ENCODE measurements around the gene COTL1.

COTL1 gene

DNA sequence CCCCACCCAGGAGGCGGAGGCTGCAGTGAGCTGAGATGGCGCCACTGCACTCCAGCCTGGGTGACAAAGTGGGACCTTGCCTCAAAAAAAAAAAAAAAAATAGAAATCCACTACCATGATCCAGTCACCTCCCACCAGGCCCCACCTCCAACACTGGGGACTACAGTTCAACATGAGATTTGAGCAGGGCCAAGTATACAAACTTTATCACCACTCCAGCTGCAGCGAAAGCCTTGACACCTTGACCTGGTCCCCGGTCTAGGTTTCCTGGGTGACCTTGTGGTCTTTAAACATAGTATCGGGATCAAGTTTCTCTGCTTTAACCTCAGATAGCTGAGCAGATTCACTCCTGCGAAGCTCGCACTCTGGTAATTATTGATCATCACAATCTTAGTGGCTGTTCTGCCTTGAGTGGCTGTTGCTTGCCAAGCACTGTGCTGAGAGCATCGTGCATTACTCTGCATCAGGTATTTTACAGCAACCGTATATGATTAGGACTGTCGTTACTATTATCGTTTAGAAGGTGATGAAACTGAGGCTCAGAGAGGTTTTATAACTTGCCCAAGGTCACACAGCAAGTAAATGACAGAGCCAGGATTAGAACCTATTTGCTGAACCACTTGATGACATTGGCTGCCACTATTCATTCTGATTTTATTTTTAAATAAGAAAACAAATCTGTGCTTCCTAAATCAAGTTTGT, 63.1 kb downstream of the COTL1 start:
- TF ChIP-seq, protein P1, sequence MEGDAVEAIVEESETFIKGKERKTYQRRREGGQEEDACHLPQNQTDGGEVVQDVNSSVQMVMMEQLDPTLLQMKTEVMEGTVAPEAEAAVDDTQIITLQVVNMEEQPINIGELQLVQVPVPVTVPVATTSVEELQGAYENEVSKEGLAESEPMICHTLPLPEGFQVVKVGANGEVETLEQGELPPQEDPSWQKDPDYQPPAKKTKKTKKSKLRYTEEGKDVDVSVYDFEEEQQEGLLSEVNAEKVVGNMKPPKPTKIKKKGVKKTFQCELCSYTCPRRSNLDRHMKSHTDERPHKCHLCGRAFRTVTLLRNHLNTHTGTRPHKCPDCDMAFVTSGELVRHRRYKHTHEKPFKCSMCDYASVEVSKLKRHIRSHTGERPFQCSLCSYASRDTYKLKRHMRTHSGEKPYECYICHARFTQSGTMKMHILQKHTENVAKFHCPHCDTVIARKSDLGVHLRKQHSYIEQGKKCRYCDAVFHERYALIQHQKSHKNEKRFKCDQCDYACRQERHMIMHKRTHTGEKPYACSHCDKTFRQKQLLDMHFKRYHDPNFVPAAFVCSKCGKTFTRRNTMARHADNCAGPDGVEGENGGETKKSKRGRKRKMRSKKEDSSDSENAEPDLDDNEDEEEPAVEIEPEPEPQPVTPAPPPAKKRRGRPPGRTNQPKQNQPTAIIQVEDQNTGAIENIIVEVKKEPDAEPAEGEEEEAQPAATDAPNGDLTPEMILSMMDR (IDR thresholded peaks at IDR 0.05; ENCODE audit: unreplicated experiment in 3 of 3), result no peak
- Mint-ChIP-seq H3K27ac (no peak overlapping the region), H3K27me3 (ENCODE audit: low read depth) (peaks cover 30% of the 10 kb centered on the region), H3K4me3 (no peak overlapping the region), H3K9me3 (no peaks in the 10 kb centered on the region), H3K36me3 (ENCODE audit: low read depth) (no peaks in the 10 kb centered on the region), H3K4me1 (peaks cover 7% of the 10 kb centered on the region)

DNA sequence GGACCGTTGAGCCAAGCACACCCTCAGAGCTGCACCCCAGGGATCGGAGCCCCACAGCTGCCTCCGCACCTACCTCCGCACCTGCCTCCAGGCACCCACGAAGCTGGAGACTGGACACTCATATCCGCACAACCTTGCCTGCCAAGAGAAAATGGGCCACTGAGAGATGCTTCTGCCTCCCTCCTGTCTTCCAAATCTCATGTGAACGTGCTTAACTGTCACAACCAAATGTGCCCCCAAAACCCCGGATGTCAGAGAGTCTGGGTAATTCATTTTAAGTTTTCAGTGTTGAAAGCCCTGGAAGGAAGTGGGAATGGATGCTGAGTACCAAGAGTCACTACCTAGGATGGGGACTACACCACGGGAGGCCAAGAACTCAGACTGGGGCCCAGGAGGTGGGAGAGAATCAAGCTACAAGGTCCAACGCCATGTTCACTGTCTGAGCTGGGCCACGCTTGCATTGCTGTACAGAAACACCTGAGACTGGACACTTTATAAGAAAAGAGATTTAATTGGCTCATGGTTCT, 63.9 kb downstream of the COTL1 start:
- H3K27me3 Mint-ChIP-seq (ENCODE audit: low read depth), result peaks cover 30% of the 10 kb centered on the region
- TF ChIP-seq, protein P1 (IDR thresholded peaks at IDR 0.05; ENCODE audit: unreplicated experiment in 3 of 3), result no peak
- peak overlapping the region in 1 of 3 experiments; percentile 12 for H3K4me3 Mint-ChIP-seq
- no peaks in the 10 kb centered on the region for H3K36me3 Mint-ChIP-seq (ENCODE audit: low read depth)
- peaks cover 14% of the 10 kb centered on the region for H3K4me1 Mint-ChIP-seq
- H3K27ac Mint-ChIP-seq, result no peak overlapping the region
- H3K9me3 Mint-ChIP-seq, result no peaks in the 10 kb centered on the region

DNA sequence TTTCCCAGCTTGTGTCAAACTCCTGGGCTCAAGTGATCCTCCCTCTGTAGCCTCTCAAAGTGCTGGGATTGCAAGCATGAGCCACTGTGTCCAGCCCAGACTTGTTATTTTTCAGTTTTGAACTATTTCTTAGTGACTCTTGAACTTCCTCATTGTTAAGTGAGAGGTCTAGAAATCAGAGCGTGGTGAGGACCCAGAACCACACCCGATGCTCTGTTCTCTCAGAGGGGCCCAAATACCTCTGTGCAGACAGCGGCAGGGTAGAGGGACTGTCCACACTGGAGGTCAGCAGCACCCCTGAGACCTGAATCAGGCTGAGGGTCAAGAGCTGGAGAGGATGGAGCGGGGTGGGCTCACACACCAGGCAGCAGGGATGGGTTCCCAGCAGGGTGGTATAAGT, 65.7 kb downstream of the COTL1 start:
- Mint-ChIP-seq H3K36me3 (ENCODE audit: low read depth) (no peaks in the 10 kb centered on the region), H3K9me3 (no peaks in the 10 kb centered on the region), H3K4me1 (peaks cover 20% of the 10 kb centered on the region), H3K4me3 (no peak overlapping the region), H3K27me3 (ENCODE audit: low read depth) (peaks cover 35% of the 10 kb centered on the region), H3K27ac (no peak overlapping the region)
- TF ChIP-seq, protein P1 (IDR thresholded peaks at IDR 0.05; ENCODE audit: unreplicated experiment in 3 of 3), result no peak

DNA sequence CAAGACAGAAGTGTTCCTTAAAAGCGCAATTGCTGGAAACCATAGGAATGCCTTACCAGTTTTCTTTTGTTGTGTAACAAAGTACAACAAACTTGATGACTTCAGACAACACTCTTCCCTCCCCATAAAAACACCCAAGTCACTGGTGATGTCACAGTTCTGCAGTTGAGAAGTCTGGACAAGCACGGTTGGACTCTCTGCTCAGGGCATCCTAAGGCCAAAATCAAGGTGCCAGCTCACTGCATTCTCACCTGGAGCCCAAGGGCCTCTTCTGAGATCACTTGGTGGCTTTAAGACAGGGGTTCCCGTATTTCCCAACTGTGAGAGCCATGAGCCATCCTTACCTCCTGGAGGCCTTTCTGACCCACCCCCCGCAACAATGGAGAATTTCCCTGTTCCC, 67.8 kb downstream of the COTL1 start:
- Mint-ChIP-seq H3K27ac (no peak overlapping the region), H3K4me1 (peaks cover 33% of the 10 kb centered on the region), H3K27me3 (ENCODE audit: low read depth) (peaks cover 42% of the 10 kb centered on the region), H3K4me3 (no peak overlapping the region), H3K9me3 (no peaks in the 10 kb centered on the region), H3K36me3 (ENCODE audit: low read depth) (no peaks in the 10 kb centered on the region)
- TF ChIP-seq, protein P1 (IDR thresholded peaks at IDR 0.05; ENCODE audit: unreplicated experiment in 3 of 3), result no peak

DNA sequence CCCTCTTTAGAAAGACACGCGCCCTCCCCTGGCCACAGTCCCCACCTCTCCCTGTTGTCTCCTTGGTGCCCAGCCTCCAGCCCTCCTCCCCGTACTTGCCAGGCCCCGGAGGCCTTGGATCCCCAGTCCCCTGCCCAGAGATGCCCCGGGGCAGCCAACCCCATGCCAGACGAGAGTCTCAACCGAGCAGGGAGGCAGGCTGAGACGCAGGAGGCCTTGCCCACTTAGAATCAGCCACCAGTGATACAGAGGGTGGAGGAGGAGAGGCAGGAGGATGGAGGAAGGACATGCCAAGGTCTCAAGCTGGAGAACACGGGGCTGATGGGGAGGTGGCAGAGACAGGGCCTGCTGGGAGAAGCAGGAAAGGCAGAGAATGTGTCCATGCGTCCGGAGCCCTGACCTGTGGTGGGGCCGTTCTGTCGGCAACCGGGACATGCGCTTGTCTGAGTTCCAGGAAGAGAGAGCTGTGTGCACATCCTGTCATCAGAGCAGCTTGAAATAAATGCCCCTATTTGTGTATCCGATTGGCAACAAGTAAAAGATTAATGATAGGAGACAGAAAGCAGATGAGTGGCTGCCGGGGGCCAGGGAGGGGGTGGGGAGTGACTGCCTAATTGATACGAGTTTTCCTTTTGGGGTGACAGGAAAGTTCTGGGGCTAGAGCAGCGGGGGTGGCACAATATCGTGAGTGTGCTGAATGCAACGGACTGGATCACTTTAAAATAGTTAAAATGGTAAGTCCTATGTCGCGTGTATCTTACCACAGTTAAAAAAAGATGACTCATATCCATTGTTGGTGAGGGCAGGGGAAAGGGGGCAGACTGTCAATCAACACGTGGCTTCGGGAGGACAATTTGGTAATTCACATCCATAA, 68.7 kb downstream of the COTL1 start:
- peaks cover 38% of the 10 kb centered on the region for H3K4me1 Mint-ChIP-seq
- H3K9me3 Mint-ChIP-seq, result no peaks in the 10 kb centered on the region
- H3K27me3 Mint-ChIP-seq (ENCODE audit: low read depth), result peaks cover 43% of the 10 kb centered on the region
- TF ChIP-seq, protein P1 (IDR thresholded peaks at IDR 0.05; ENCODE audit: unreplicated experiment in 3 of 3), result no peak
- no peak overlapping the region for H3K4me3 Mint-ChIP-seq
- peak overlapping the region; percentile 13 to 74 (median 24) for H3K27ac Mint-ChIP-seq
- no peaks in the 10 kb centered on the region for H3K36me3 Mint-ChIP-seq (ENCODE audit: low read depth)
